ENCODE measurements around the gene CHCHD2. TPM values are rescaled to one million over a fixed set of nuclear protein-coding genes. Genes with fewer than 3 reads are reported as not detected.

The CHCHD2 gene
- total and polyA plus RNA-seq, 2 of the 13 experiments (the other 11 are each of a cell fraction or from before 2014, with no cell fraction given), result 330 to 572 TPM

DNA sequence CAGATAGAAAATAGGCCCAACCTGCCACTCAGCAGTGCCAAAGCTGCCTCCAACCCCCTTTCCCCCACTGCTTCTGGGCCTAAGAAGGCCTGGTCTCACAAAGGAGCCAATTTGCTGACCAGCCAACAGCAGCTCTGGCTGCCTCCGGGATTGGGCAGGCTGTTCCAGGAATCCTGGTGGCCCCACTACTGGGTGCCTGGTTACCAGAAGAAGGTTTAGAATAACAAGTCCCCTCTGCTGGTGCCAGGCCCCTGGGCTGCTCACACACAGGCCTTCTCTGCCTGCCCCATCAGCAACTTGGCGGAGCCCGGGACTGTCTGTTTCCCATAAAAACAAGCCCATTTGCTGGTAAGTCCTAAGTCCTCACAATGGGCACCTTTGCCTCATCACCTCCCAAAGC, 14.7 kb downstream of the CHCHD2 start:
- CTCF ChIA-PET (ENCODE audit: low intra/inter-chr PET ratio, low total read pairs), result no interaction called here
- DNase-seq (ENCODE audit: low spot score), result no peak
- Histone ChIP-seq H3K79me2 (ENCODE audit: insufficient read depth, low read length) (no peaks in the 10 kb centered on the region), H3K9me3 (ENCODE audit: low read length) (no peaks in the 10 kb centered on the region), H3K27ac (ENCODE audit: extremely low read length, insufficient read depth, low read length) (no peak overlapping the region), H3K9ac (ENCODE audit: insufficient read depth, low read depth, low read length) (no peak overlapping the region), H3K4me1 (ENCODE audit: insufficient read depth, low read length) (peaks cover 15% of the 10 kb centered on the region), H3K27me3 (ENCODE audit: control insufficient read depth in 1 of 2, insufficient read depth in 2 of 2, low read length in 2 of 2) (no peaks in the 10 kb centered on the region), H3K36me3 (replicated peaks in 1 of 2; ENCODE audit: control insufficient read depth in 1 of 2, insufficient read depth in 2 of 2, low read length in 2 of 2) (no peaks in the 10 kb centered on the region), H3K4me3 (replicated peaks in 1 of 3; ENCODE audit: insufficient read depth in 1 of 3, low read depth in 2 of 3, low read length in 3 of 3) (no peak overlapping the region), H2AFZ (ENCODE audit: low read length) (no peak overlapping the region), H3K4me2 (ENCODE audit: low read depth, low read length) (no peak overlapping the region), H4K20me1 (ENCODE audit: insufficient read depth, low read length) (no peaks in the 10 kb centered on the region)
- ATAC-seq, result no peak; the same call in 2 of the 3 replicates
- intact Hi-C loops (cut with micrococcal nuclease; ENCODE audit: unreplicated experiment) (no loop called here), in situ Hi-C loops (cut with HindIII; ENCODE audit: extremely low pct_ligation_motif_present, low pct_unique_long_range_greater_than_20kb) (loop anchor here (25.0 kb wide), 1 partner anchor 329 kb away; no protein-coding TSS in a partner anchor)
- POLR2A ChIA-PET, result interaction anchor here (1.1 kb wide), 1 partner anchor 91 kb away, joined by 3 read pairs; no protein-coding TSS in a partner anchor
- no peak for FAIRE-seq
- 100% methylated on average over 2 of the region's 3 CpGs for WGBS (ENCODE audit: low lambda C conversion rate)
- BruUV-seq (replicated peaks), result no TSS peak
- TF ChIP-seq, protein P1, sequence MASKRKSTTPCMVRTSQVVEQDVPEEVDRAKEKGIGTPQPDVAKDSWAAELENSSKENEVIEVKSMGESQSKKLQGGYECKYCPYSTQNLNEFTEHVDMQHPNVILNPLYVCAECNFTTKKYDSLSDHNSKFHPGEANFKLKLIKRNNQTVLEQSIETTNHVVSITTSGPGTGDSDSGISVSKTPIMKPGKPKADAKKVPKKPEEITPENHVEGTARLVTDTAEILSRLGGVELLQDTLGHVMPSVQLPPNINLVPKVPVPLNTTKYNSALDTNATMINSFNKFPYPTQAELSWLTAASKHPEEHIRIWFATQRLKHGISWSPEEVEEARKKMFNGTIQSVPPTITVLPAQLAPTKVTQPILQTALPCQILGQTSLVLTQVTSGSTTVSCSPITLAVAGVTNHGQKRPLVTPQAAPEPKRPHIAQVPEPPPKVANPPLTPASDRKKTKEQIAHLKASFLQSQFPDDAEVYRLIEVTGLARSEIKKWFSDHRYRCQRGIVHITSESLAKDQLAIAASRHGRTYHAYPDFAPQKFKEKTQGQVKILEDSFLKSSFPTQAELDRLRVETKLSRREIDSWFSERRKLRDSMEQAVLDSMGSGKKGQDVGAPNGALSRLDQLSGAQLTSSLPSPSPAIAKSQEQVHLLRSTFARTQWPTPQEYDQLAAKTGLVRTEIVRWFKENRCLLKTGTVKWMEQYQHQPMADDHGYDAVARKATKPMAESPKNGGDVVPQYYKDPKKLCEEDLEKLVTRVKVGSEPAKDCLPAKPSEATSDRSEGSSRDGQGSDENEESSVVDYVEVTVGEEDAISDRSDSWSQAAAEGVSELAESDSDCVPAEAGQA (IDR thresholded peaks at IDR 0.05; ENCODE audit: low read depth), result no peak
- TF ChIP-seq, protein P1 (CRISPR knock-in tag; IDR thresholded peaks at IDR 0.05; ENCODE audit: borderline replicate concordance), result no peak
- TF ChIP-seq KDM6A (CRISPR knock-in tag; IDR thresholded peaks at IDR 0.05; ENCODE audit: low read depth) (no peak), CBFB (CRISPR knock-in tag; IDR thresholded peaks at IDR 0.05) (no peak), ZNF766 (CRISPR knock-in tag; IDR thresholded peaks at IDR 0.05; ENCODE audit: borderline replicate concordance) (no peak), SETDB1 (CRISPR knock-in tag; IDR thresholded peaks at IDR 0.05; ENCODE audit: borderline replicate concordance) (no peak), ZNF510 (CRISPR knock-in tag; IDR thresholded peaks at IDR 0.05; ENCODE audit: low read depth) (no peak), DNMT1 (CRISPR knock-in tag; IDR thresholded peaks at IDR 0.05) (no peak), TBL1XR1 (IDR thresholded peaks at IDR 0.05; ENCODE audit: borderline replicate concordance, low read length, partially characterized antibody) (no peak)
- TF ChIP-seq, protein P2, sequence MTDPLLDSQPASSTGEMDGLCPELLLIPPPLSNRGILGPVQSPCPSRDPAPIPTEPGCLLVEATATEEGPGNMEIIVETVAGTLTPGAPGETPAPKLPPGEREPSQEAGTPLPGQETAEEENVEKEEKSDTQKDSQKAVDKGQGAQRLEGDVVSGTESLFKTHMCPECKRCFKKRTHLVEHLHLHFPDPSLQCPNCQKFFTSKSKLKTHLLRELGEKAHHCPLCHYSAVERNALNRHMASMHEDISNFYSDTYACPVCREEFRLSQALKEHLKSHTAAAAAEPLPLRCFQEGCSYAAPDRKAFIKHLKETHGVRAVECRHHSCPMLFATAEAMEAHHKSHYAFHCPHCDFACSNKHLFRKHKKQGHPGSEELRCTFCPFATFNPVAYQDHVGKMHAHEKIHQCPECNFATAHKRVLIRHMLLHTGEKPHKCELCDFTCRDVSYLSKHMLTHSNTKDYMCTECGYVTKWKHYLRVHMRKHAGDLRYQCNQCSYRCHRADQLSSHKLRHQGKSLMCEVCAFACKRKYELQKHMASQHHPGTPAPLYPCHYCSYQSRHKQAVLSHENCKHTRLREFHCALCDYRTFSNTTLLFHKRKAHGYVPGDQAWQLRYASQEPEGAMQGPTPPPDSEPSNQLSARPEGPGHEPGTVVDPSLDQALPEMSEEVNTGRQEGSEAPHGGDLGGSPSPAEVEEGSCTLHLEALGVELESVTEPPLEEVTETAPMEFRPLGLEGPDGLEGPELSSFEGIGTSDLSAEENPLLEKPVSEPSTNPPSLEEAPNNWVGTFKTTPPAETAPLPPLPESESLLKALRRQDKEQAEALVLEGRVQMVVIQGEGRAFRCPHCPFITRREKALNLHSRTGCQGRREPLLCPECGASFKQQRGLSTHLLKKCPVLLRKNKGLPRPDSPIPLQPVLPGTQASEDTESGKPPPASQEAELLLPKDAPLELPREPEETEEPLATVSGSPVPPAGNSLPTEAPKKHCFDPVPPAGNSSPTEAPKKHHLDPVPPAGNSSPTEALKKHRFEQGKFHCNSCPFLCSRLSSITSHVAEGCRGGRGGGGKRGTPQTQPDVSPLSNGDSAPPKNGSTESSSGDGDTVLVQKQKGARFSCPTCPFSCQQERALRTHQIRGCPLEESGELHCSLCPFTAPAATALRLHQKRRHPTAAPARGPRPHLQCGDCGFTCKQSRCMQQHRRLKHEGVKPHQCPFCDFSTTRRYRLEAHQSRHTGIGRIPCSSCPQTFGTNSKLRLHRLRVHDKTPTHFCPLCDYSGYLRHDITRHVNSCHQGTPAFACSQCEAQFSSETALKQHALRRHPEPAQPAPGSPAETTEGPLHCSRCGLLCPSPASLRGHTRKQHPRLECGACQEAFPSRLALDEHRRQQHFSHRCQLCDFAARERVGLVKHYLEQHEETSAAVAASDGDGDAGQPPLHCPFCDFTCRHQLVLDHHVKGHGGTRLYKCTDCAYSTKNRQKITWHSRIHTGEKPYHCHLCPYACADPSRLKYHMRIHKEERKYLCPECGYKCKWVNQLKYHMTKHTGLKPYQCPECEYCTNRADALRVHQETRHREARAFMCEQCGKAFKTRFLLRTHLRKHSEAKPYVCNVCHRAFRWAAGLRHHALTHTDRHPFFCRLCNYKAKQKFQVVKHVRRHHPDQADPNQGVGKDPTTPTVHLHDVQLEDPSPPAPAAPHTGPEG (CRISPR knock-in tag; IDR thresholded peaks at IDR 0.05), result no peak
- TF ChIP-seq, protein P3, sequence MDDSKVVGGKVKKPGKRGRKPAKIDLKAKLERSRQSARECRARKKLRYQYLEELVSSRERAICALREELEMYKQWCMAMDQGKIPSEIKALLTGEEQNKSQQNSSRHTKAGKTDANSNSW (CRISPR knock-in tag; IDR thresholded peaks at IDR 0.05; ENCODE audit: borderline replicate concordance), result no peak

Data from HepG2 (cell line).